WTC11 (cell line): Measurements from ENCODE around the gene MARCKS.

Source experiments
- EMX1 ChIP-seq: fragments of 250-450 bp; sonication (Bioruptor Pico); IDR thresholded peaks from 2 replicates; pipeline ENCODE4 v1.8.0; 2021; ENCODE audit warnings: mild to moderate bottlenecking
- ETV6 ChIP-seq: sonication (generic); formaldehyde crosslinking; IDR thresholded peaks from 2 replicates; pipeline ENCODE4 v1.8.1; 2022; ENCODE audit warnings: mild to moderate bottlenecking, missing genetic modification reagents
- FOXJ3 ChIP-seq: sonication (generic); formaldehyde crosslinking; IDR thresholded peaks from 2 replicates; pipeline ENCODE4 v1.9.0; 2021; ENCODE audit warnings: missing genetic modification reagents, mild to moderate bottlenecking, borderline replicate concordance
- TF ChIP-seq, protein P1 (sequence below): sonication (generic); formaldehyde crosslinking; IDR thresholded peaks from 2 replicates; pipeline ENCODE4 v1.8.1; 2022; ENCODE audit warnings: mild to moderate bottlenecking, moderate library complexity, missing genetic modification reagents
- TF ChIP-seq, protein P2 (sequence below): fragments of 200-600 bp; IDR thresholded peaks from 2 replicates; pipeline ENCODE4 v1.8.0; 2022; ENCODE audit warnings: antibody characterized with exemption

DNA sequence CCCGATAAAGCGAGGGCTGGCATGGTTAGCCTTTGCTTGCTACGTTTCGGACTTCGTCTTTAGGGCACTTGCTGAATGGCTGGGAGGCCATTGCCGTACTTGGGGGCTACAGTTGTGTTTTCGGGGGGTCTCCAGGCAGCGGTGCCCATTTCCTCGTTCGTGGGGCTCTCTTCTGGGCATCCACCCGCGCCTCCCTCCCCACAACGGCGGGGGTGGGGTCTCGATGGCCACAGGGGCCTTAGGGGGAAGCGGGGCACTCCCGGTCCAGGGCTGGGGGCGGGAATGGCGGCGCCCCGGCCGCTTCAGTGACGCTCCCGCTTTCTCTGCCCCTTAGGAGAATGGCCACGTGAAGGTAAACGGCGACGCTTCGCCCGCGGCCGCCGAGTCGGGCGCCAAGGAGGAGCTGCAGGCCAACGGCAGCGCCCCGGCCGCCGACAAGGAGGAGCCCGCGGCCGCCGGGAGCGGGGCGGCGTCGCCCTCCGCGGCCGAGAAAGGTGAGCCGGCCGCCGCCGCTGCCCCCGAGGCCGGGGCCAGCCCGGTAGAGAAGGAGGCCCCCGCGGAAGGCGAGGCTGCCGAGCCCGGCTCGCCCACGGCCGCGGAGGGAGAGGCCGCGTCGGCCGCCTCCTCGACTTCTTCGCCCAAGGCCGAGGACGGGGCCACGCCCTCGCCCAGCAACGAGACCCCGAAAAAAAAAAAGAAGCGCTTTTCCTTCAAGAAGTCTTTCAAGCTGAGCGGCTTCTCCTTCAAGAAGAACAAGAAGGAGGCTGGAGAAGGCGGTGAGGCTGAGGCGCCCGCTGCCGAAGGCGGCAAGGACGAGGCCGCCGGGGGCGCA, 2.4 kb downstream of the MARCKS start:
- TF ChIP-seq EMX1 (CRISPR knock-in tag) (no peak), FOXJ3 (CRISPR knock-in tag) (no peak), ETV6 (CRISPR knock-in tag) (no peak)
- TF ChIP-seq, protein P1, sequence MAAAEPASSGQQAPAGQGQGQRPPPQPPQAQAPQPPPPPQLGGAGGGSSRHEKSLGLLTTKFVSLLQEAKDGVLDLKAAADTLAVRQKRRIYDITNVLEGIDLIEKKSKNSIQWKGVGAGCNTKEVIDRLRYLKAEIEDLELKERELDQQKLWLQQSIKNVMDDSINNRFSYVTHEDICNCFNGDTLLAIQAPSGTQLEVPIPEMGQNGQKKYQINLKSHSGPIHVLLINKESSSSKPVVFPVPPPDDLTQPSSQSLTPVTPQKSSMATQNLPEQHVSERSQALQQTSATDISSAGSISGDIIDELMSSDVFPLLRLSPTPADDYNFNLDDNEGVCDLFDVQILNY: no peak
- TF ChIP-seq, protein P2, sequence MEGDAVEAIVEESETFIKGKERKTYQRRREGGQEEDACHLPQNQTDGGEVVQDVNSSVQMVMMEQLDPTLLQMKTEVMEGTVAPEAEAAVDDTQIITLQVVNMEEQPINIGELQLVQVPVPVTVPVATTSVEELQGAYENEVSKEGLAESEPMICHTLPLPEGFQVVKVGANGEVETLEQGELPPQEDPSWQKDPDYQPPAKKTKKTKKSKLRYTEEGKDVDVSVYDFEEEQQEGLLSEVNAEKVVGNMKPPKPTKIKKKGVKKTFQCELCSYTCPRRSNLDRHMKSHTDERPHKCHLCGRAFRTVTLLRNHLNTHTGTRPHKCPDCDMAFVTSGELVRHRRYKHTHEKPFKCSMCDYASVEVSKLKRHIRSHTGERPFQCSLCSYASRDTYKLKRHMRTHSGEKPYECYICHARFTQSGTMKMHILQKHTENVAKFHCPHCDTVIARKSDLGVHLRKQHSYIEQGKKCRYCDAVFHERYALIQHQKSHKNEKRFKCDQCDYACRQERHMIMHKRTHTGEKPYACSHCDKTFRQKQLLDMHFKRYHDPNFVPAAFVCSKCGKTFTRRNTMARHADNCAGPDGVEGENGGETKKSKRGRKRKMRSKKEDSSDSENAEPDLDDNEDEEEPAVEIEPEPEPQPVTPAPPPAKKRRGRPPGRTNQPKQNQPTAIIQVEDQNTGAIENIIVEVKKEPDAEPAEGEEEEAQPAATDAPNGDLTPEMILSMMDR: no peak
